ENCODE data around the gene GOLGA2. TPM values are rescaled to one million over a fixed set of nuclear protein-coding genes. Genes with fewer than 3 reads are reported as not detected.

GOLGA2 gene
- total RNA-seq, 1 donor from 2014 or later, result 64.1 TPM

DNA sequence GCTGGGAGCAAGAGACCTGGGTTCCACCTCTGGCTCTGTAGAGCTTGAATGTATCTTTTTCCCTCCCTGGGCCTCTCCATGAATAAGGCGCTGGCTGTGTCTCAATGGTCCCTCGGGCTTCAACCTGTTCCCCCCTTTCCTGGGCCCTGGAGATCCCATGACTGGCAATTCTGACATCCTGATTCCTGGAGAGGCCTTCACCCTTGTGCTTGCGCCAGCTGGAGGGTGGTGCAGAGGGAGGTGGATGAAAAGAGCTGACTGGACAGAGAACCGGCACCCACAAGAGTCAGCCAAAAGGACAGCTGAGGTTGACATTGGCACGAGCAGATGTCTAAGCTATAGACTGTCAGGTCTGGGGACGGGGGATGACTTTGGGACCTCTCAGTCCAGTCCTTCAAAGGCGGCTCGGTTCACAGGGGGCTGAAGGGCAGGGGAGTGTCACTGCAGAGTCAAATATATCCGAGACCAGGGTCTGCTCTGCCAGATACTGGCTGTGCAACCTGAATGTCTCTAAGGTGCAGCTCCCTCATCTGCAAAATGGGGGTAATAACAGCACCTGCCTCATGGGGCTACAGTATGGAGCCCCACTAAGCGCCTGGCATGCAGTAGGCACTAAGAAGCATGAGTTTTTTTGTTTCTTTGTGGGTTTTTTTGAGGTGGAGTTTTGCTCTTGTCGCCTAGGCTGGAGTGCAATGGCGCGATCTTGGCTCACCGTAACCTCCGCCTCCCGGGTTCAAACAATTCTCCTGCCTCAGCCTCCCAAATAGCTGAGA is 58.8 kb downstream of the GOLGA2 start:
- no peaks in the 10 kb centered on the region for H3K27me3 Mint-ChIP-seq (ENCODE audit: low read depth)
- peak overlapping the region; percentile 72 for H3K27ac Mint-ChIP-seq (ENCODE audit: unreplicated experiment)
- TF ChIP-seq, protein P1, sequence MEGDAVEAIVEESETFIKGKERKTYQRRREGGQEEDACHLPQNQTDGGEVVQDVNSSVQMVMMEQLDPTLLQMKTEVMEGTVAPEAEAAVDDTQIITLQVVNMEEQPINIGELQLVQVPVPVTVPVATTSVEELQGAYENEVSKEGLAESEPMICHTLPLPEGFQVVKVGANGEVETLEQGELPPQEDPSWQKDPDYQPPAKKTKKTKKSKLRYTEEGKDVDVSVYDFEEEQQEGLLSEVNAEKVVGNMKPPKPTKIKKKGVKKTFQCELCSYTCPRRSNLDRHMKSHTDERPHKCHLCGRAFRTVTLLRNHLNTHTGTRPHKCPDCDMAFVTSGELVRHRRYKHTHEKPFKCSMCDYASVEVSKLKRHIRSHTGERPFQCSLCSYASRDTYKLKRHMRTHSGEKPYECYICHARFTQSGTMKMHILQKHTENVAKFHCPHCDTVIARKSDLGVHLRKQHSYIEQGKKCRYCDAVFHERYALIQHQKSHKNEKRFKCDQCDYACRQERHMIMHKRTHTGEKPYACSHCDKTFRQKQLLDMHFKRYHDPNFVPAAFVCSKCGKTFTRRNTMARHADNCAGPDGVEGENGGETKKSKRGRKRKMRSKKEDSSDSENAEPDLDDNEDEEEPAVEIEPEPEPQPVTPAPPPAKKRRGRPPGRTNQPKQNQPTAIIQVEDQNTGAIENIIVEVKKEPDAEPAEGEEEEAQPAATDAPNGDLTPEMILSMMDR (conservative IDR thresholded peaks at IDR 0.05), result no peak
- H3K4me1 Mint-ChIP-seq, result peaks cover 23% of the 10 kb centered on the region
- H3K36me3 Mint-ChIP-seq (ENCODE audit: low read depth), result peaks cover 1% of the 10 kb centered on the region
- no peak overlapping the region for H3K4me3 Mint-ChIP-seq
- DNase-seq (ENCODE audit: low read depth, low spot score), result no peak
- H3K9me3 Mint-ChIP-seq, result no peaks in the 10 kb centered on the region

DNA sequence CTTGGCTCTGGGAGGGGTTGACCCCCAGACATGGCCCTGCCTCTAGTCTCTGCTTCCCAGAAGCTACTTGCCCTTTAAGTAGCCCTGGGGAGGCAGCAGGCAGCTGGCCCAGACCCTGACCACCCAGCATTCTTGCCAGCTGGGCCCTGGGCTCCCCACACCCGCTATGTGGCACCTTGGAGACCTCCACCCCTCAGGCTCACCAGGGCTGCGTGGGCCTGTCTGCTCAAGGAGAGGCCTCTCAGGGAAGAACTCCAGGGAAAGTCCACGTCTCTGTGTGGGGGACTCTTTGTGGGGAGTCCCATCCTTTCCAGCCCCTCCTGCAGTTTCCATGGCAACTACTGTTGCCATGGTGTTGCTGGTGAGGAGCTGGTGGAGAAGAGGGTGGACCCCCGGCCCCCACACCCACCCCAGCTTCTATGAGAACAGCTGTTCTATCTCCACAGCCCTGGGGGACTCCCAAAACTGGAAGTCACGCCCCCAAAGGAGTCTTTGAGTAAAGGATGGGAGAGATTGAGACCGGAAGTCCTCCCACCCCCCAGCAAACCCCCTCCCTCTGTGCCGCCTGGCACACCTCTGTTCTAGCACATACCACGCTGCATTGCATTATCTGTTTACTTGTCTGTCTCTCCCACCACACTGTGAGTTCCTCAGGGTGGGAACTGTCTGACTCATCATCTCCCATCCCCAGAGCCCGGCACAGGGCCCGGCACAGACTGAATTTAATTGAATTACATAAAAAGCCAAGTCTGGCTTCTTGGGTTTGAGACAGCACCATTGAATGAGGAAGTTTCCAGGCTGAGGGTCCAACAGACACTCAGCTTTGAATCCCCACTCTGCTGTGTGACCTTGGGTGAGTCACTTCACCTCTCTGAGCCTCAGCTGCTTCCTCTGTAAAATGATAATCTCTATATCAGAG is 60.1 kb downstream of the GOLGA2 start:
- H3K27ac Mint-ChIP-seq (ENCODE audit: unreplicated experiment), result peak overlapping the region; percentile 84

DNA sequence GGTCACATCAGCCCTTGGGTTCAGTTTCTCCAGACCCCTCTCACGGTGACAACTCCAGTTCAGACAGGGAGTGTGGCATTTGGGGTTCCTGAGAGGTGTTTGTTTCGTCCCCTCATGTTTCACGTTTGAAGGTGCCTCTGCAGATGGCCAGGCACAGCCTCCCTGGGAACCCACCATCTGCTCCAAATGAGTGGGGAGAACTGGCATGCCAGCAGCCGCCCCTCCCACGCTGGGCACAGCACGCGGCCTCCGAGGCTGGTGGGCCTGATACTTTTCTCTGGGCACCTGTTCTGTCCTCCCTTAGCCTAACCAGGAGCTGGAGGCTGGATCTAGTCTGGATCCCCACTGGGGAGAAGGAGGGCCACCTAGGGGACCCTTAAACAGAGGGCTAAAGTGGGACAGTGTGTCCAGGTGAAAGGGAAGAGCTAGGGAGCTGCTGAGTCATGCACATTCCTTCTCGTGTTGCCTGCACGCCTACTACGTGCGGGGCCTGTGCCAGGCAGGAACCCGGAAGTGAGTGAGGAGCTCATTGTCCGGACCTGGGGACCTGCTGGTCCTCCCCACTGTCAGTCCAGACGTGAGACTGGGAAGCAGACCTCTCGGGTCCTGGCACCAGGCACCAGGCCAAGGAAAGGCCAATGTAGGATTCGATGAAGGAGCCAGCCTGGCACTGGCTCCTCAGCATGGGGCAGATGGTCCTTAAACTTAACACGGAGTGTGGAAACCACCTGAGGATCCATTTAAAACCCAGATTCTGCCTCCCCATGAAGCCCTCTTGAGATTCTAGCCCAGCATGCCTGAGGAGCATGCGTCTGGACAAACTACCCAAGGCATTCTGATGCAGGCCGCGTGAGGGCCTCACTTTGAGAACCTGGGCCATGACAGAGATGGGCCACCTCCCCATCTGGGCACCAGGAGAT is 61.0 kb downstream of the GOLGA2 start:
- H3K36me3 Mint-ChIP-seq (ENCODE audit: low read depth), result no peaks in the 10 kb centered on the region
- peaks cover 31% of the 10 kb centered on the region for H3K4me1 Mint-ChIP-seq
- no peaks in the 10 kb centered on the region for H3K27me3 Mint-ChIP-seq (ENCODE audit: low read depth)
- H3K27ac Mint-ChIP-seq (ENCODE audit: unreplicated experiment), result no peak overlapping the region
- no peak overlapping the region for H3K4me3 Mint-ChIP-seq
- H3K9me3 Mint-ChIP-seq, result no peaks in the 10 kb centered on the region
- TF ChIP-seq, protein P1 (conservative IDR thresholded peaks at IDR 0.05), result no peak
- no peak for DNase-seq (ENCODE audit: low read depth, low spot score)

More for the DNA sequence above, 60.1 kb downstream of the GOLGA2 start:
- DNase-seq (ENCODE audit: low read depth, low spot score), result no peak
- no peaks in the 10 kb centered on the region for H3K9me3 Mint-ChIP-seq
- TF ChIP-seq, protein P1 (conservative IDR thresholded peaks at IDR 0.05), result no peak
- no peaks in the 10 kb centered on the region for H3K36me3 Mint-ChIP-seq (ENCODE audit: low read depth)
- no peak overlapping the region for H3K4me3 Mint-ChIP-seq
- no peaks in the 10 kb centered on the region for H3K27me3 Mint-ChIP-seq (ENCODE audit: low read depth)
- H3K4me1 Mint-ChIP-seq, result peaks cover 29% of the 10 kb centered on the region

DNA sequence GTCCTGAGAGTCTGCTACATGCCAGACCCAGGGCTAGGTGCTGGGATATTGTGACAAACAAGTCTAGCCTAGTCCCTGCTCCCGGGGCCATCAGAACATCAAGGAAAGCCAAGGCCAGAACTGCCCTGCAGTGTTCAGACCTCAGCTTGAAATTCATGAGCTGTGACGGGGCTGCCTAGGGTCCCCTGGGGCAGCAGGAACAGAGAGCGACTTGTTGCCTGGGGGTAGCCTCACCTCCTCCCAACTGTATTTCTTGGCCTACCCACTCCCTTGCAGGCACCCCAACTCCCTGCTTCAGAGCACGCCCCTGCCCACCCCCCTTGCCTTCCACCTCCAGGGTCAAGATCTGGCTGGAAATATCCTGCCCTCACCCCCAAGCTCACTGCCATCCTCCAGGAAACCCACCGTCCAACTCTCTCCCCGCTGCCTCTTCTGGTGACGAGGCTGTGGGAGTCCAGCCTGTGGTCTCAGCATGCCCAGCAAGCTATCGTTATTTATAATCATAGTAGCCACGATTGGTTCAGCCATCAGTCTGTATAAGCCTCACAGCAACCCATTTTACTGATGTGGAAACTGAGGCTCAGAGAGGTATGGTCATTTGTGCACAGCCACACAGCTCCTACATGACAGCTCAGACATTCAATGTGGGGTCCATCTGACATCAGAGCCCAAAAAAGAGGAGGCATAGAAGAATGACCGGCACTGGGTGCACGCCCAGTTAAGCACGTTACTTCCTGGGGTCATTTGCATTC is 61.9 kb downstream of the GOLGA2 start:
- H3K36me3 Mint-ChIP-seq (ENCODE audit: low read depth), result no peaks in the 10 kb centered on the region
- H3K27me3 Mint-ChIP-seq (ENCODE audit: low read depth), result no peaks in the 10 kb centered on the region
- TF ChIP-seq, protein P1 (conservative IDR thresholded peaks at IDR 0.05), result no peak
- H3K9me3 Mint-ChIP-seq, result no peaks in the 10 kb centered on the region
- peaks cover 28% of the 10 kb centered on the region for H3K4me1 Mint-ChIP-seq
- no peak overlapping the region for H3K4me3 Mint-ChIP-seq
- no peak for DNase-seq (ENCODE audit: low read depth, low spot score)
- peak overlapping the region; percentile 71 for H3K27ac Mint-ChIP-seq (ENCODE audit: unreplicated experiment)
